Activated naive CD4-positive, alpha-beta T cell treated with anti-CD3 and anti-CD28 coated beads, Interleukin-2, amount 50 U/mL, for 16 hours (primary cell): ENCODE measurements around the gene CALD1.

Experiments used
- DNase-seq: peaks from one replicate; pipeline ENCODE4 v3.0.0-alpha.2; 2020

Gene CALD1

DNA sequence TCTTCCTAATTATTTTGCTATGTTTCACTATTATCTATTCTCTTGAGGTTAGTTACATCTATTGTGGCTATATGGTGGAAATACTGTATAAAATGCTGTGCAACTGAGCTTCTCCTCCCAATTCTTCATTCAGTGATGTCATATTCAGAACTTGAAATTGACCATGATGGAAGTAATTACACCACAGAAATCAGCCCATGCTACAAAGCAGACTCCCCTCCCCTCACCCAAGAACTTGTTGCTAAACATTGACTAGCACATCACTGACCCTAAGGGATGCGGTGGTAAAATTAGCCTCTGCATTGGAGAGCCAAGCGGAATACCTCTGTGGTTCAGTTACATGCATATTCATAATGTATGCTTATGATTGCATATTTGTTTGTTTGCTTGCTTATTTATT, 8.8 kb downstream of the CALD1 start:
- DNase-seq, result no peak

DNA sequence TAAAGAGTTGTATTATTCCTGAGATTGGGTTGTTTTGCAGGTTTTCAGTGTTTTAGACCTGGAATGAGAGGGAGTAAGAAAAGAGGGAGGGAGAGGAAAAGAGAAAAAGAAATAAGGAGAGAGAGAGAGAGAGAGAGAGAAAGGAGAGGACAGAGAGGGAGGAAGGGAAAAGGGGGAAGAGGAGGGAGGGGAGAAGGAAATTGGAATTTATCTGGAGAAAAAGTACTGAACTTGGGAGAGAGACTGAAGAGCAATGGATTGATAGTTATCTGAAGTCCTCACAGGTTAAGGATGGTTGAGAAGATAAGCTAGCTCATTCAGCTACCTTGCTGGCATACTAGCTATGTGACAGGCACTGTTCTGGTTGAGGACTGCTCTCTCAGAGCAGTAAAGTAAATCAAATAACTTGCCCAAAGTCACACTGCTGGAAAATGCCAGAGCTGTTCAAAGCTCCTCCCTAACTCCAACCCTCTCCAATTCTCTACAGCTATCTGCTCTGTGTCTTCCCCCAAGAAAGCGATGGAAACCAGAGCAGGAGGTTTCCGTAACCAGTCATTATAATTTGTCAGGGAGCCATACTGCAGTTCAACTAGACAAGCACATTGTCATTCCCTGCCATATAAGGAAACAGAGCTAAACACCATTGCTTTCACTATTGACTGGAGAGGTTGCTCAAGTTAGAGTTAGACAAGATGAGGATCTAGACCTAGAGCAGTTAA, 10.7 kb downstream of the CALD1 start:
- DNase-seq, result no peak

DNA sequence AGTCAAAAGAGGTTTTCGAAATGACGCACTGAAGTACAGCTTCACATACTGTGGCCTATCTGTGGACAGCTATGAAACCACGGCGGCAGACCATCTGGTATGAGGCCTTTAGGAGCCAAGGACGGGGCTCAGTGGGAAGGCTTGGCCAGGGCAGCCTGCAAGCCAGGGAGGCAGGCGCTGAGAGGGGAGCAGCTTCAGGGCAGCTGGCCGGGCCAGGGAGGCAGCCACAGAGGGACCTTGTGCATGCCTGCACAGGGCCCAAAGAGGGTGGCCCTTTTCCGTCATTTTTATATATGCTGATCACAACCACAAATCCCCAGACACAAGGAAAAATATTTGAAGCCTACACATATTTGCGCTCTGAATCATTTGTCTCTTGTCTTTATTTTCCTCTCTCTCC, 13.5 kb downstream of the CALD1 start:
- DNase-seq, result no peak

DNA sequence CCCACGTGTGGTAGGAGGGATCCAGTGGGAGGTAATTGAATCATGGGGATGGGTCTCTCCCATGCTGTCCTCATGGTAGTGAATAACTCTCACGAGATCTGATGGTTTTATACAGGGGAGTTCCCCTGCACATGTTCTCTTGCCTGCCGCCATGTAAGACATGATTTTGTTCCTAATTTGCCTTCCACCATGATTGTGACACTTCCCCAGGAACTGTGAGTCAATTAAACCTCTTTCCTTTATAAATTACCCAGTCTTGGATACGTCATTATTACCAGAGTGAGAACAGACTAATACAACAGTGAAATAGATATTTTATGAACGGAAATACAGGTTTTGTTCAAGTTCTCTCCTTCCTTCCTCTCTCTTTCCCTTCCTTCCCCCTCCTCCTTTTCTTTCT, 15.8 kb downstream of the CALD1 start:
- no peak for DNase-seq

DNA sequence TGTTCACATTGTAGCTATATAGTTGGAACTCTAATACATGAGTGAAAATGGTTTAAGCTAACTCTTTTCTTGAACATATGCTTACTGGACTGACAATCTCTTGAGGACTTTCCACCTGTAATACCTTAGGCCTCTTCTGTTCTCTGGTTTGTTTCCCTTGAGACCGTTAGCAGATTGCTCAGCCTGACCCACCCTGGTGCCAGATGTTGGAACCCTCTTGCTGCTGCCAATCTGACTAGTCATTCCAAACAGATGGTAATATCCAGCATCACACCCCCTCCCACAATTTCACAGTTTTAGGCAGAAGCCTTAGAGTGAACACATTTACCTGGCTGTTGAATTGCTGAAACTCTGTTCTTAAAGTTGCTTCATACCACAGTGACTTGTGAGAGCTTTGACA, 18.7 kb downstream of the CALD1 start:
- no peak for DNase-seq

DNA sequence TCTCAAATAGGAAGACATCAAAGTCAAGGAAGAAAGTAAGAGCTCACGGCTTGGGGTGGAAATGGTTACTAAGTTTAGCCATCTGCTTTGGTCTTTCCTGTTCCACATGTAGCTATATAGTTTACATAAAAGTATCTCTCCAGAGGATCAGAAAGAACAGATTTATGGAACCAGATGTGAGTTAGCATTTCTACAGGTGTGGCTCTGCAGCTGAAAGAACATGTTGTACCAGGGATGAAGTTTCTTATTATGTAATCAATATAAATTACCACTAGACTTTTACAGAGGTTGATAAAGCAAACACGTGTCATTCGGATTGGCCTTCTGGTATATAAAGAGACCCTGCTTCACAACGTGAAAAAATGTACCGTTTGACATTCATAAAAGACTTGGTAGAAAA, 19.9 kb downstream of the CALD1 start:
- DNase-seq, result no peak

DNA sequence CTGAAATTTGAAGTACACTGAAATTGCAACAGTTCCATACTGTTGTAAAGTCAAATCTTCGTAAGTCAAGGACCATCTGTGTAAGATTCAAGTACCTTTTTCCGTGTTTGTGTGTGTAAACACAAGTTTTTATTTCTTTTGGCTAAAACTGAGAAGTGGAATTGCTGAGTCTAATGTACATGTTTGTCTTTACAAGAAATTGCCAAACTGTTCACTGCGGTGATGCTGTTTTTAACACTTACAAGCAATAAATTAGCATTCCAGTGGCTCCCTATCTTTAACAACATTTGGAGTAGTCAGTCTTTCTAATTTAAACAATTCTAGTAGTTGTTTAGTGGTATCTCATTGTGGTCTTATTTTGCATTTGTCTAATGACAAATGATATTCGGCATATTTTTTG, 23.3 kb downstream of the CALD1 start:
- no peak for DNase-seq

DNA sequence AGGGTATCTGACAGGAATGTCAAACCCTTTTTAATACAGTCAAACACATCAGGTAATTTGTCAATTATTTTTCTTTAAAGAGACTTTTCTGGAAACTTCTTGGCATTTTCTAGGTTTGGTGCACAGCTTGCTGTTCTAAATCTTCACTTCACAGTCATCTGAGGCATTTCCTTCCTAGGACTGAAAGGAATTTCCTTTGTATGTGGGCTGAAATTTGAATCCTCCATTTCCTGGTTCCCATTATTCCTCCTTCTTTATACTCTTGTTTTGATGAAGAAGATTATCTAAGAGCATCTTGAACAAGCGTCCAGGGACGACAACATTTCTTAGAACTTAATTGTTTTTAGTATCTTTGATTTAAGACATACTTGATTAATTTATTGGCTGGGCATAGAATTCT, 24.9 kb downstream of the CALD1 start:
- no peak for DNase-seq

DNA sequence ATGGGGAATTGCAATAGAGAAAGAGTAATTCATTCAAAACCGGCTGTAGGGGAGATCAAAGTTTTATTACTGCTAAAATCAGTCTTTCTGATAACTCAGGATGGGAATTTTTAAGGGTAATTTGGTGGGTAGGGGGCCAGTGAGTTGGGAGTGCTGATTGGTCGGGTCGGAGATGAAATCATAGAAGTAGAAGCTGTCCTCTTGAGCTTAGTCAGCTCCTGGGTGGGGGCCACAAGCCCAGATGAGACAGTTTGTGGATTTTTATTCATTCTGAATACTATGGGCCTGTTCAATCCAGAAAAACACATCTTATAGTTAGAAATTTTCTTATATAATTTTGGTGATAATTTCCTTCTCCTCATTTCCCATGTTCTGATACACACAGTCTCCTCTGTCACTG, 25.4 kb downstream of the CALD1 start:
- no peak for DNase-seq

DNA sequence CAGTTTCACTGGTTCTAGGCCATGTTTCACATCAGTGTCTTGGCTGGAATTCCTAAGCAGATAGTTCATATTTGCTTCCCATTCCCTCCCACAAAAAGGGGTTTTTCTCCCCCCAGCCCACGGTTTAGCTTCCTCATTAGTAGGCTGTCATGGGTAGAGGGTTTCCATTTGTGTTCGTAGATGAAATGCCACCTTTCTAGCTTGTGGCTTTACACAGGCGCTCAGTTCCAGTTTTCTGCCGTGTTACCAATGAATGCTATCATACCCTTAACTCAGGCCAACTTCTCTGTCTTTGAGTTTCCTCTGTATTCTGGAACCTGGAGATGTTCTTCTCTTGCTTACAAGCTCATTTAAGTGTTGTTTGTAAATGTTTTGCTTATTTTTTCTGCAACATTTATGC, 26.8 kb downstream of the CALD1 start:
- no peak for DNase-seq

DNA sequence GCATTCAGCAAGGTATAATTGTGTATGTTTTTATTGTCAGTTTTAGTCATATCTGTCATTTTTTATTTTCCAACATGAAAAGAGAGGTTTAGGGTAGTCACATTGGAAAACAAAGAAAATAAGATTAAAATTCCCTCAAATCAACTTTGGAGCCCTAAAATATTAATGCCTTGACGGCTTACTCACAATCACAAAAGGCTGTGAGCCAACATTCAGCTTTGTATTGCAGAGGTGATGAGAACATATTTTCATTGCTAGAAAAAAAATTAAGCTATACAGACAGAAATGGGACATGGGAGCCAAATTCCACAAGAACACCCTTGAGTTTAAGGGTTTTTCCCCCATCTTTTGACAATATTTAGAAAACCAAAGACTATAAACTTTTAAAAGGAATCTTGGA, 30.2 kb downstream of the CALD1 start:
- no peak for DNase-seq

DNA sequence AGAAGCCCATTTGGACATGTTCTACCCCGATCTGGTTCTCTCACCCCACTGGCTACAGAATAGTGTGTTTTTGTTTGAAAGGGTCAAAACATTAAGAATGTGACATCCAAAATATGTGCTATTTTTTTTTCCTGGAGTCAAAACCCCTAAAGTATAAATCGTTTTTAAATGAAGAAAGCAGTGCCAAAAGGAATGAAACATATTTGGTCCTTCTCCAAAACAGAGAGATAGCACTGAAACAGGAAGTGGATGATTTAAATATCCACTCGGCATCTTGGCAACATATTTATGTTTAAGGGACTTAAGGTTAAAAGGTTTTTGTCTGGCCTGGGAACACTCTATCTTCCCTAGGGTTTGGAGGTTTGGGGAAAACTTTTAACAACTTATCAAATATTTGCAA, 32.3 kb downstream of the CALD1 start:
- DNase-seq, result no peak

DNA sequence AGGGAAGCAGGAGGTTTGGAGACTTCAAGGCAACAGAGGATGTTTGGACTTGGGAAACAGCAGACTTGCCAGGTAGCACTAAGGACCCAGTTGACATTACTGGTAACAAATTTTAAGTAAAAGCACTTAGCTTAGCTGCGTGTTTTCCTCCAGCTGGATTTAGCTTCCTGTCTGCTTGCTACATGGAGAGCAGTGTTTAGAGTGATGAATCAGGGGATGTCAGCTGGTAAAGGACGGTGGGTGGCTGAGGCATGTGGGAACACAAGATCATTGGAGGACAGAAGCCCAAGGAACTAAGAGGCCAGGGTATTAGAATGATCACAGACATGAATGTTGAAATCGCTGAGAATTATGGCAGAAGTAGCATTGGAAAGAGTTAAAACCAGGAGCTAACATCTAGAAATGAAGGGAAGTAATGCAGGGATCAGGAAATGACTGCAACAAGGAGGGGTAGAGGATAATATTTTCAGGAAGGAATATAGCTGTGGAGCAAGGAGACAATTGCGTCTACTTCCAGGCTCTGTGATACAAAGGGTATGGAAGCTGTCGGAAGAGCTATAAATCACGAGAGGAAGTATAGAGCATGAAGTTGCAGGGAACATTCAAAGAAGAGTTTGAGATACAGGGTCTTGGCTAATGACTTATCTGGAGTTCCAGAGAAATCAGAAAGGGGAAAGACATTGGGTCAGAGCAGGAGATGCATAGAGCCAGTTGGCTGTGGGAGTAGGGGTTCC, 34.4 kb downstream of the CALD1 start:
- no peak for DNase-seq

DNA sequence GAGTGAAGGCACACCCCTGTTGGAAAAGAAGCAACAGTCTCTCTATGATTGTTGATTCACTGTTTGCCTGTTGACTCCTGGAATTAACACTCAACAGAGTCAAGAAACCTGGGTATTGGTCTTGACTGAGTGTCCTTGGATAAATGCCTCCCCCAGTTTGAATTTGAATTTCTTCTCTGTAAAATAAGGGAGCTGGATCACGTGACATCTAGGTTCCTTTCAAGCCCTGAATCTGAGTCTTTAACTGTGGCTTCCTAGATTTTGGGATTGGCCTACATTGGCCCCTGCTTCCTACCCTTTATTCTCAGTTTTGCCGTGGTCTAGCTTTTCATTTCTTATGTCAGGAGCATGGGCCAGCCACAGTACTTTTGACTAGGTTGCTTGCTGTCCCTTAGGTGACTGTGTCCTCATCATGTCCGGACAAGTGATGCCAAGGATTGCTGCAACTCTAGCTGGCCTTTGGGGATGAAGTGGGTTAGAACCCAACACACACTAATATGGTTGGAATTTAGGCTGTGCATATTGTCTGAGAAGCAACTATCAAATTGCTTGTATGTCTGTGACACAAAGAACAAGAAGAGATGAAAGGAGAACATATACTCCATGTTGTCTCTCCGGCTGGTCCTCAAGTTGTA, 35.4 kb downstream of the CALD1 start:
- no peak for DNase-seq

DNA sequence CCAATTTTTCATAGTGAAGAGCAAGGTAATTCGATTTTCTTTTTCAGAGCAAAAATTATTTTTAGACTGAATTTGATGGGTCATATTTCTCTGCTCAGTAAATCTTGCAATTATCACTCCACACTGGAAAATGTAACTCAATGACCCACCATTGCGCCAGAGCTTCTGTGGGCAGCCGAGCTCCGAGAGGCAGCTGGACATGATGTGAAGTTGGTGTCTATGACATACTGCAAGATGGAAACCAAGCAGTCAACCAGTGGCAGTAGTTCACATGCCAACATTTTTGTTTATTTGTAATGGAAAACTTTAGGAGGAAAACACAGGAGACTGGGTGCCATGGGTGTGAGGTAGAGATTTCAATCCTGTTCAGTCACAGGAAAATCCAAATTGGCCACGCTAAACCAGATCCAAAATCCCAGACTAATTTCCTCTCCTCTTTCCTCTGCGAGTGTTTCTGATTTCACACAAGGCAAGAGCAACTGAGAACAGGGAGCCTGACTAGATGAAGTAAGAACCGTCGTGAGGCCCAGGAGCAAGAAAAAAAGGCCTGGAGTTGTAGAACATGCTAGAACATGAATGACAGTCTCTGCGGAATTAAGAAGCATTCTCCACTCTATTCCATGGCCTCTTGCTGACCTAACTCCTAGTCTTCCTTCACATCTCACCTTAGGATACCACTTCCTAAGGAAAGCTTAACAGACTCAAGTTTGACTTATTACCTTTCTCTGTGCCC, 39.3 kb downstream of the CALD1 start:
- no peak for DNase-seq

DNA sequence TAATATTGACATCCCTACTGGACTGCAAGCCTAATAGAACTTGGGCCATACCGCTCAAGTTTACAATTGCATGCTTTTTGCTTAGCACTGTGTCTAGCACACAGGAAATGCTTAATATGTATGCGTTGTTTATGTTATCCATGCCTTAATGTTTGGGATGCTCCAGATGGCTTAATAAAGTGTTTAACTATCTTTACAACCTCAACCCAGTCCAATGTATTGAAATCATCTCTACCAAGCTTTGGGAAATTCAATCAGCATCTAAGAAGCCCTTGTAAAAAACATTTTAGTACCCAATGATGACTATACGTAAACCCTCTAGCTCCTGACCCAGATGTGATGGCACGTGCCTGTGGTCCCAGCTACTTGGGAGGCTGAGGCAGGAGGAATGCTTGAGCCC, 40.0 kb downstream of the CALD1 start:
- no peak for DNase-seq

DNA sequence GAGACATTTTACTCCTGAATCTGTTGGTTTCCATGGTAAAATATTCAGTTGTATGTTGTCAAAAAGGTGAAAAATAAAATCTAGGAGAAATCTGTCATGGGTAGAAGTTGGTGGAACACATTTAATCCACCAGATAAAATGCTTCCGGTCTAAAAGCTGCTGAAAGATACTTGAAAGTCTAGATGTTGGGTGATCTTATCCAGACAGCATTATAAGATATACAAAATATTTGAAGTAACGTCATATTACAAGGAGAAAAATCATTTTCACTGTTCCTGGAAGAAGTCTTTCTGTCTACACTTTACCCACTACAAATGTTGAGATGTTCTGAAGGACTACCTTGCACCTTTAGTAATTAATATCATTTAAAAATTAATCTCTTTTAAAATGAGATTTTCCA, 40.9 kb downstream of the CALD1 start:
- DNase-seq, result no peak

DNA sequence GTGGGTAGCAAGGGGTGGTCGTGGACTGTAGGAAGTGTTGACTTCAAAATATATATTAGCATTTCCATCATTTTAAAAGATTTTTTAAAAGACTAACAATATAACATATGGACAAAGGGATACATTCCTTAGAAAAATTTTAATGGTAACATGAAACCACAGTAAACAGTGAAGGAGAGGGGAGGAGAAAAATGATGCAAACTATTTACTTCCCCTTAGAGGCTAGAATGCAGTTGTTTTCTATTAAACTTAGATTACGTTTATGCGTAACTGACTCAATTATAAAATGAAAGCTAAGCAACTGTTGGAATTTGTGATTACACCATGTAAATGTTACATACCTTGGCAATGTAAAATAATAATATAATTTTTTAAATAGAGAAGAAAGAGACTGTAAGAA, 41.3 kb downstream of the CALD1 start:
- no peak for DNase-seq

DNA sequence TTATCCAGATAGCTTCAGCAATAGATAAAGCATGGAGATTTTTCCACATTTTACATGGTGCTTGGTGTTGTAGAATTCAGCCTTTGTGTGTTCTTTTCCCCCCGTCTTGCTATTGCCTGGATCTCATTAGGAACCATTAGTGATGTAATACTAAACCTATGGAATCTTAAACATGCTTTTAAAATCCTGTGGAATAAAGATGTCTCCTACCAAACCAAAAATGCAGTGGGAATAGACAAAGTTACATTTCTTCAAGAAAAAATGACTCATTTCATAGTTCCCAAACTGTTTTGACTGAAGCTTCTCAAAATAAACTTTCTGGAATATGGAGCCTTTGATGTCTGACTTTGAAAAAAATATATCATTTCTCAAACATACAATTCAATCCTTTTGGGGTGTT, 44.0 kb downstream of the CALD1 start:
- no peak for DNase-seq

DNA sequence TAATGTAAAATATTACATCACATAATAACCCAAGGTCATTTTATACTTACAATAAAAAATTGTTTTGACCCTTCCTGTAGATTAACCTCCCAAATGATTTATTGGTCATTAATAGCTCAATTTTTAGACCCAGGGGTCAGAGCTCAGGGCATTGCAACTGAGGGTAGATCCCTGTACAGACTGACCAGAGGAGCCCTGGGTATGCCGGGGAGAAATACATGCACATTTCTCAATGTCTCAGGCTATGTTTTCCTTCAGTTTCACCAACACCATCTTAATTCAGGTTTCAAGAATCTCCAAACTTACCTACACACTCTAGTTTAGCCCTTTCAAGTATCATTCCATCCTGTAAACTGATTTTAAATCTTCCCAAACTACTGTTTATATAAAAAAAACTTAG, 46.2 kb downstream of the CALD1 start:
- no peak for DNase-seq

DNA sequence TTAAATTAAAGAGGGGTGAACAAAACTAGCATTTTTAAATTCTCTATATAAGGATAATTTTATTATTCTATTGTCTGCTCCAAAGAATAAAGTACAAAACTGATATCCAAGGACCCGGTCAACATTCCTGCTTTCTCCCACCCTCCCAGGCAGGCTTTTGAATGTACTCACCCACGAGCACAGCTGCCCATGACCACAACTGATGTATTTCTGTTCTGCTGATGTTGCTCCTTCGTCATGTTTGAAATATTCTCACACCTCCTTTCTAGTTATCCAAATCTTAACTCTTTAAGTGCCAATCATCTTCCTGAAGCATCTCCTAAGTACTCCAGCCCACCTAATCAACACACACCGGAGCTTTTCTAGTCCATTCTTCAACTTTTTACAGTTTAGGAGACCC, 46.7 kb downstream of the CALD1 start:
- DNase-seq, result no peak

DNA sequence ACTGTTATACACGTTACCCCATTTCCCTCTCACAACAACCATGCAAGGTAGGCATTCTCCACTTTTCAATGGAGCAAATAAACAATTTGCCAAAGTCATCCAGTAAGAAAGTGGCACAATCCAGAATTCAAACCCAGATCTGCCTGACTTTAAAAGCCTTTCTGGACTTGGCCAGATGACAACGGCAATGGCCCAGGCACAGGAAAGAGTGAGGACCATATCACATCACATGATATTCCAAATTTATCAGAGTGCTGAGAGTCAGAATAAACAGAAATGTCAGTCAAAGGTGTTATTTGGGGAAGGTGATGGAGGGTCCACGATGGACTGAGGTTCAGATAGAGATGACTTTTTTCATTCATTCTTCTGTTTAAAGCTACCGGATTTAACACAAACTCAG, 48.0 kb downstream of the CALD1 start:
- DNase-seq, result no peak

DNA sequence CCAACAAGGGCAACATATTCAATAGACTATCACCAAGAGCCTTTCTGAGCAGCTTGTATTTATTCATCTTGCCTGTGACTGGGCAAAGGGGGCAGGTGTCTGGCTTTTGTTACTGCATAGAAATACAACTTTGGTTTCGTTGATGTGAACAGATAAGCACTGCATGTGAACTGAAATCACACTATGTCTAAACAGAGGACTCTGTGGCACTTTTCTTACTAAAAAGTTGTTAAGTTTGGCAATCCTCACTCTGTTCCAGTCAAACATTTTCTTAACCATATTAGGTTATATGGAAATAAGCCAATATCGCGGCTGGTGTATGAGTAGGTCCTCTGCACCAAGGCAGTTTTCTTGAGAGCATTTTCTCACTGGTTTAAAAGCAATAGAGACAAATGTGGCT, 48.5 kb downstream of the CALD1 start:
- DNase-seq, result no peak

DNA sequence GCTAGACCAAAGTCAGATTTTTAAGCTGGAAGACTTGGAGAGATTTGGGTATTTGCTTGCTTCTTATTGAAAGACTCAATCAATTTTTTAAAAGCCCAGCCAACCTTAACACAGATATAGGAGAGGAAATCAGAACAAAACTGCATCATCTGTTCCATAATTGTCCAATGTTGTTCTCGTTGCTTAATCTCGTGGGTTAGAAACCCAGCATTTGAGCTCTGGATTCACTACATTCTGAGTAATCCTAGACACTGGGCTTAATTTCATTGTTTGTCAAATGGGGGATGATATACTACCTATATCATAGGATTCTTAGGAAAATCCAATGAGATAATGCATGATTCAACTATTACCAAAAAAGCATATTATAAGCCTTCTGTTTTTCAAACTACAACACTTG, 48.9 kb downstream of the CALD1 start:
- DNase-seq, result no peak
